HepG2 (cell line): ENCODE data around the gene CYP2A6. TPM values are rescaled to one million over a fixed set of nuclear protein-coding genes. Genes with fewer than 3 reads are reported as not detected.

ENCODE experiments used
- CCDC6 ChIP-seq: sonication (generic); formaldehyde crosslinking; IDR thresholded peaks from 2 replicates; pipeline ENCODE4 v1.8.1; 2022; ENCODE audit warnings: mild to moderate bottlenecking, missing genetic modification reagents, moderate library complexity
- CREB1 ChIP-seq, 2 experiments: fragments of 450-650 bp in 1 of 2; IDR thresholded peaks; 2 replicates each; pipeline ENCODE4 v1.6.1; 2016 to 2017; ENCODE audit warnings: control low read depth in 1 of 2, mild to moderate bottlenecking in 1 of 2, missing compliant biosample characterization in 1 of 2, missing genetic modification characterization in 1 of 2
- CTCF ChIP-seq: sonication (generic); formaldehyde crosslinking; IDR thresholded peaks from 2 replicates; pipeline ENCODE4 v1.5.0; 2020; ENCODE audit warnings: mild to moderate bottlenecking, missing genetic modification reagents, moderate library complexity
- DMAP1 ChIP-seq: IDR thresholded peaks from 2 replicates; pipeline ENCODE4 v1.6.1; 2016
- GABPA ChIP-seq, 2 experiments: IDR thresholded peaks; 2 replicates each; pipeline ENCODE4 v1.6.1; 2011 to 2016; ENCODE audit warnings: low read depth in 2 of 2, low read length in 1 of 2, missing biosample characterization in 1 of 2, missing genetic modification characterization in 1 of 2
- GTF3A ChIP-seq: sonication (generic); formaldehyde crosslinking; conservative IDR thresholded peaks from 2 replicates; pipeline ENCODE4 v1.4.0; 2020; ENCODE audit warnings: mild to moderate bottlenecking, missing genetic modification reagents
- LCORL ChIP-seq, 2 experiments: fragments of 450-650 bp in 1 of 2; sonication (generic) in 1 of 2; formaldehyde crosslinking in 1 of 2; IDR thresholded peaks; 2 replicates each; pipeline versions ENCODE4 v1.5.0 to v1.6.1; 2017 to 2020; ENCODE audit warnings: antibody characterized with exemption in 1 of 2, missing genetic modification reagents in 1 of 2
- MEIS2 ChIP-seq: sonication (generic); formaldehyde crosslinking; IDR thresholded peaks from 2 replicates; pipeline ENCODE4 v1.9.0; 2021; ENCODE audit warnings: mild to moderate bottlenecking, missing genetic modification reagents
- PCBP2 ChIP-seq: fragments of 200-400 bp; formaldehyde crosslinking; optimal IDR thresholded peaks from 2 replicates; pipeline ENCODE3; 2018; ENCODE audit warnings: low read length, low read depth; ENCODE audit not compliant: poor library complexity, severe bottlenecking
- RBM39 ChIP-seq: fragments of 200-400 bp; formaldehyde crosslinking; IDR thresholded peaks from one replicate; pipeline ENCODE4 v1.6.1; 2018; ENCODE audit warnings: antibody characterized with exemption, mild to moderate bottlenecking, low read depth, low read length; ENCODE audit not compliant: poor library complexity, severe bottlenecking
- ZBTB4 ChIP-seq: sonication (generic); formaldehyde crosslinking; IDR thresholded peaks from 2 replicates; pipeline ENCODE4 v1.4.0; 2020; ENCODE audit warnings: missing genetic modification reagents, mild to moderate bottlenecking, borderline replicate concordance
- ZFP82 ChIP-seq: sonication (generic); formaldehyde crosslinking; IDR thresholded peaks from 2 replicates; pipeline ENCODE4 v1.5.1; 2020; ENCODE audit warnings: mild to moderate bottlenecking, missing genetic modification reagents, borderline replicate concordance
- ZNF280B ChIP-seq: sonication (generic); formaldehyde crosslinking; IDR thresholded peaks from 2 replicates; pipeline ENCODE4 v1.5.0; 2020; ENCODE audit warnings: missing genetic modification reagents, mild to moderate bottlenecking, borderline replicate concordance
- ZNF430 ChIP-seq: sonication (generic); formaldehyde crosslinking; IDR thresholded peaks from 2 replicates; pipeline ENCODE4 v1.9.0; 2021; ENCODE audit warnings: mild to moderate bottlenecking, missing genetic modification reagents
- ZNF83 ChIP-seq: sonication (generic); formaldehyde crosslinking; IDR thresholded peaks from 2 replicates; pipeline ENCODE4 v1.4.0; 2020; ENCODE audit warnings: missing genetic modification reagents, mild to moderate bottlenecking, borderline replicate concordance
- polyA plus RNA-seq, 8 experiments: library from polyadenylated mRNA; depleted of rRNA in 3 of 8; stranded (reverse) in 7 of 8; unstranded in 1 of 8; fragments of >200 nt; fragmentation: Illumina TruSeq in 4 of 8; extraction: Trizol in 4 of 8; gene quantifications; 2 replicates each; pipeline versions ENCODE4 v1.2.1 to v1.2.3, GENCODE V29; 2011 to 2016; ENCODE audit warnings: low read depth in 4 of 8, missing spikeins in 1 of 8, mixed read lengths in 1 of 8; ENCODE audit not compliant: insufficient read depth in 1 of 8
- total RNA-seq, 5 experiments: library from RNA; depleted of rRNA; stranded (reverse); fragments of >200 nt; fragmentation: Illumina TruSeq; extraction: Trizol; gene quantifications; 2 replicates each; pipeline ENCODE4 v1.2.3, GENCODE V29; 2016; ENCODE audit warnings: low read depth in 1 of 5
- TF ChIP-seq, protein P1 (sequence below): sonication (generic); formaldehyde crosslinking; IDR thresholded peaks from 2 replicates; pipeline ENCODE4 v1.4.0; 2020; ENCODE audit warnings: missing genetic modification reagents, low read depth, mild to moderate bottlenecking, borderline replicate concordance
- TF ChIP-seq, protein P2 (sequence below): sonication (generic); formaldehyde crosslinking; IDR thresholded peaks from 2 replicates; pipeline ENCODE4 v1.5.1; 2020; ENCODE audit warnings: mild to moderate bottlenecking, moderate library complexity, missing genetic modification reagents

CYP2A6 gene
- total and polyA plus RNA-seq, 2 of the 13 experiments (the other 11 are each of a cell fraction or from before 2014, with no cell fraction given) = not detected

DNA sequence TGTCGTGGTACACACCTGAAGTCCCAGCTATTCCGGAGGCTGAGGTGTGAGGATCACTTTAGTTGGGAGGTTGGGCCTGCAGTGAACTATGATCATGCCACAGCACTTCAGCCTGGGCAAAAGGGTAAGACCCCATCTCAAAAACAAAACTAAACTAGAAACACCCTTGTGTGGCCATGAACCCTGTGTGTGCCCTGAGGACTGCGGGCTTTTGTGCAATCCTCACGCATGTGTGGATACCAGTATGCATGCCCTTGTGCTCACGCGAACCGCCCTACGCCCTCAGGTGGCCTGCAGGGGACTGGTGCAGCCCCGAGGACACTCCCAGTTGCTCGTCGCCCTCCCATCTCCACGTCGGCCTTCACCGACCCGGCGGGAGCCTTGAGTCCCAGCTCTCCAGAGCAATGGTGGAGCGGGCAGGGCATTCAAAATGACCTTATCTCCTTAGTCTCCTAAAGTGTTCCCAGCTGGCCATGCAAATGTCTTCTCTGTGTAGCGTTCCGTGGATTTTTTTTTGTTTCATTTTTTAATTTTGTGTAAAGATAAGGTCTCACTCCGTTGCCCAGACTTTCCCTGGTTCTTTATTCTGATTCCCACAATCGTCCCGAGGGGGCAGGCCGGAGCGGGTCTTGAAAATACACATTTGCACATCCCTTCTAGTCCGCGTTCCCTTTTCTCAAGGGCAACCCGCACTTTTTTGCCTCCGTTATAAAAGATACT is 52.1 kb downstream of the CYP2A6 start (continued):
- TF ChIP-seq DMAP1 (CRISPR knock-in tag) (peak; percentile 74), RBM39 (no peak), ZNF430 (CRISPR knock-in tag) (0 out of 2 replicates have a peak, but pooled peaks have one; percentile 2), MEIS2 (CRISPR knock-in tag) (0 out of 2 replicates have a peak, but pooled peaks have one; percentile 71), ZNF83 (CRISPR knock-in tag) (no peak), CTCF (CRISPR knock-in tag) (peak; percentile 89), ZNF280B (no peak), CREB1 (IDR thresholded peaks at IDR 0.05) (0 out of 2 replicates have a peak, but pooled peaks have one; percentile 11), CREB1 (CRISPR knock-in tag; IDR thresholded peaks at IDR 0.05) (peak; percentile 34; the same call in 1 of the 2 replicates), ZBTB4 (no peak; the same call in 1 of the 2 replicates), LCORL (IDR thresholded peaks at IDR 0.05) (no peak), LCORL (CRISPR knock-in tag; IDR thresholded peaks at IDR 0.05) (peak; percentile 76; the same call in 1 of the 2 replicates), CCDC6 (CRISPR knock-in tag) (peak; percentile 61; the same call in 1 of the 2 replicates), GABPA (IDR thresholded peaks at IDR 0.05; ENCODE audit: low read depth, low read length) (no peak), GABPA (CRISPR knock-in tag; IDR thresholded peaks at IDR 0.05; ENCODE audit: low read depth) (no peak), GTF3A (CRISPR knock-in tag) (no peak), ZFP82 (no peak; the same call in 1 of the 2 replicates), PCBP2 (no peak)
- TF ChIP-seq, protein P1, sequence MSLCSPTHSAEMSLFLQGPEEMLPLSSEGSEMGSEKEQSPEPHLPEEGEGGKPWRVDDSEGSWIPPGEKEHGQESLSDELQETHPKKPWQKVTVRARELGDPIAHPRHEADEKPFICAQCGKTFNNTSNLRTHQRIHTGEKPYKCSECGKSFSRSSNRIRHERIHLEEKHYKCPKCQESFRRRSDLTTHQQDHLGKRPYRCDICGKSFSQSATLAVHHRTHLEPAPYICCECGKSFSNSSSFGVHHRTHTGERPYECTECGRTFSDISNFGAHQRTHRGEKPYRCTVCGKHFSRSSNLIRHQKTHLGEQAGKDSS = 0 out of 2 replicates have a peak, but pooled peaks have one; percentile 13
- TF ChIP-seq, protein P2, sequence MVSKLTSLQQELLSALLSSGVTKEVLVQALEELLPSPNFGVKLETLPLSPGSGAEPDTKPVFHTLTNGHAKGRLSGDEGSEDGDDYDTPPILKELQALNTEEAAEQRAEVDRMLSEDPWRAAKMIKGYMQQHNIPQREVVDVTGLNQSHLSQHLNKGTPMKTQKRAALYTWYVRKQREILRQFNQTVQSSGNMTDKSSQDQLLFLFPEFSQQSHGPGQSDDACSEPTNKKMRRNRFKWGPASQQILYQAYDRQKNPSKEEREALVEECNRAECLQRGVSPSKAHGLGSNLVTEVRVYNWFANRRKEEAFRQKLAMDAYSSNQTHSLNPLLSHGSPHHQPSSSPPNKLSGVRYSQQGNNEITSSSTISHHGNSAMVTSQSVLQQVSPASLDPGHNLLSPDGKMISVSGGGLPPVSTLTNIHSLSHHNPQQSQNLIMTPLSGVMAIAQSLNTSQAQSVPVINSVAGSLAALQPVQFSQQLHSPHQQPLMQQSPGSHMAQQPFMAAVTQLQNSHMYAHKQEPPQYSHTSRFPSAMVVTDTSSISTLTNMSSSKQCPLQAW (CRISPR knock-in tag) = peak; percentile 35; the same call in 1 of the 2 replicates
